HG03565 (cell line): ENCODE results near the gene SH2D3A.
A peak's percentile ranks its signal among the peaks of the same experiment; 100 is the strongest.
"Not testable (repeated sequence)": the region's sequence is repeated elsewhere in the genome, so short reads cannot be mapped to it uniquely, and the experiment has no call there.

ENCODE experiments used
- ATAC-seq: cut with Tn5 transposase; IDR thresholded peaks from one replicate; pipeline ENCODE4 v1.9.1; 2021; ENCODE audit warnings: mild to moderate bottlenecking, moderate library complexity; ENCODE audit not compliant: unreplicated experiment

The SH2D3A gene

GRCh38 chr19:6790194-6791128, 23.2 kb upstream of the SH2D3A start:
- ATAC-seq: no peak

- ATAC-seq: no peak
These were observed 21.7 kb upstream of the SH2D3A start for GRCh38 chr19:6788896-6789295.

- no peak for ATAC-seq
These were observed 20.2 kb upstream of the SH2D3A start for GRCh38 chr19:6787393-6787792.

- ATAC-seq: no peak
These were observed 12.0 kb upstream of the SH2D3A start for GRCh38 chr19:6779206-6779605.

GRCh38 chr19:6778386-6778785, 11.2 kb upstream of the SH2D3A start:
- ATAC-seq: no peak

- ATAC-seq: no peak
These were observed 10.2 kb upstream of the SH2D3A start for GRCh38 chr19:6777434-6777833.

GRCh38 chr19:6776999-6777398, 9.8 kb upstream of the SH2D3A start:
- no peak for ATAC-seq

GRCh38 chr19:6776045-6776444, 8.8 kb upstream of the SH2D3A start:
- not testable (repeated sequence) for ATAC-seq

- no peak for ATAC-seq
These were observed 7.8 kb upstream of the SH2D3A start for GRCh38 chr19:6774821-6775707.

GRCh38 chr19:6773323-6773931, 6.2 kb upstream of the SH2D3A start:
- no peak for ATAC-seq

- no peak for ATAC-seq
These were observed 5.7 kb upstream of the SH2D3A start for GRCh38 chr19:6772866-6773322.

- no peak for ATAC-seq
These were observed 5.0 kb upstream of the SH2D3A start, which contains the start of gene VAV1 for GRCh38 chr19:6772028-6772865. TSS of gene VAV1 (plus strand) at chr19:6772708. CDS start at chr19:6772808, 100 bp downstream.

GRCh38 chr19:6771648-6772027, 4.4 kb upstream of the SH2D3A start:
- not testable (repeated sequence) for ATAC-seq

- ATAC-seq: no peak
These were observed 1.9 kb upstream of the SH2D3A start for GRCh38 chr19:6769006-6769619.

GRCh38 chr19:6768236-6768785, 1.1 kb upstream of the SH2D3A start:
- no peak for ATAC-seq

- ATAC-seq: peak; percentile 12
These were observed 216 bp downstream of the SH2D3A start for GRCh38 chr19:6767081-6767356.

GRCh38 chr19:6766357-6767080, 716 bp downstream of the SH2D3A start:
- peak; percentile 2 for ATAC-seq

GRCh38 chr19:6765738-6766356, 1.4 kb downstream of the SH2D3A start:
- no peak for ATAC-seq
